GM06990 (cell line): Measurements from ENCODE around the gene KNOP1.
"Not testable (repeated sequence)": the region's sequence is repeated elsewhere in the genome, so short reads cannot be mapped to it uniquely, and the experiment has no call there.

Experiments
- DNase-seq: peaks from one replicate; pipeline ENCODE4 v3.0.0-alpha.2; 2011; ENCODE audit not compliant: insufficient read length; ENCODE audit errors: extremely low read depth
- H3K27me3 ChIP-seq: replicated peaks from 2 replicates; pipeline ENCODE4 v1.6.0; 2011; ENCODE audit warnings: low read length; ENCODE audit not compliant: control insufficient read depth, insufficient read depth
- H3K36me3 ChIP-seq: 2 replicates; pipeline ENCODE4 v1.5.1; 2011; ENCODE audit warnings: low read length; ENCODE audit not compliant: control insufficient read depth, insufficient read depth
- H3K4me3 ChIP-seq: replicated peaks from 2 replicates; pipeline ENCODE4 v1.5.1; 2011; ENCODE audit warnings: low read depth, mild to moderate bottlenecking, control low read depth, low read length
- TF ChIP-seq, protein P1 (sequence below): IDR thresholded peaks from 2 replicates; pipeline ENCODE4 v1.5.1; 2011; ENCODE audit warnings: low read length, control low read depth, mild to moderate bottlenecking, inconsistent platforms; ENCODE audit not compliant: insufficient read depth, poor library complexity, severe bottlenecking

KNOP1 gene

GRCh38 chr16:19683453-19684236 is 34.4 kb downstream of the KNOP1 start:
- TF ChIP-seq, protein P1, sequence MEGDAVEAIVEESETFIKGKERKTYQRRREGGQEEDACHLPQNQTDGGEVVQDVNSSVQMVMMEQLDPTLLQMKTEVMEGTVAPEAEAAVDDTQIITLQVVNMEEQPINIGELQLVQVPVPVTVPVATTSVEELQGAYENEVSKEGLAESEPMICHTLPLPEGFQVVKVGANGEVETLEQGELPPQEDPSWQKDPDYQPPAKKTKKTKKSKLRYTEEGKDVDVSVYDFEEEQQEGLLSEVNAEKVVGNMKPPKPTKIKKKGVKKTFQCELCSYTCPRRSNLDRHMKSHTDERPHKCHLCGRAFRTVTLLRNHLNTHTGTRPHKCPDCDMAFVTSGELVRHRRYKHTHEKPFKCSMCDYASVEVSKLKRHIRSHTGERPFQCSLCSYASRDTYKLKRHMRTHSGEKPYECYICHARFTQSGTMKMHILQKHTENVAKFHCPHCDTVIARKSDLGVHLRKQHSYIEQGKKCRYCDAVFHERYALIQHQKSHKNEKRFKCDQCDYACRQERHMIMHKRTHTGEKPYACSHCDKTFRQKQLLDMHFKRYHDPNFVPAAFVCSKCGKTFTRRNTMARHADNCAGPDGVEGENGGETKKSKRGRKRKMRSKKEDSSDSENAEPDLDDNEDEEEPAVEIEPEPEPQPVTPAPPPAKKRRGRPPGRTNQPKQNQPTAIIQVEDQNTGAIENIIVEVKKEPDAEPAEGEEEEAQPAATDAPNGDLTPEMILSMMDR, result no peak
- H3K27me3 ChIP-seq, result no peaks in the 10 kb centered on the region
- H3K36me3 ChIP-seq, result peaks cover 16% of the 10 kb centered on the region
- no peak for DNase-seq
- no peak overlapping the region for H3K4me3 ChIP-seq

GRCh38 chr16:19681637-19682036 is 36.4 kb downstream of the KNOP1 start:
- TF ChIP-seq, protein P1, result no peak
- Histone ChIP-seq H3K27me3 (no peaks in the 10 kb centered on the region), H3K36me3 (peaks cover 13% of the 10 kb centered on the region), H3K4me3 (no peak overlapping the region)
- no peak for DNase-seq

DNA sequence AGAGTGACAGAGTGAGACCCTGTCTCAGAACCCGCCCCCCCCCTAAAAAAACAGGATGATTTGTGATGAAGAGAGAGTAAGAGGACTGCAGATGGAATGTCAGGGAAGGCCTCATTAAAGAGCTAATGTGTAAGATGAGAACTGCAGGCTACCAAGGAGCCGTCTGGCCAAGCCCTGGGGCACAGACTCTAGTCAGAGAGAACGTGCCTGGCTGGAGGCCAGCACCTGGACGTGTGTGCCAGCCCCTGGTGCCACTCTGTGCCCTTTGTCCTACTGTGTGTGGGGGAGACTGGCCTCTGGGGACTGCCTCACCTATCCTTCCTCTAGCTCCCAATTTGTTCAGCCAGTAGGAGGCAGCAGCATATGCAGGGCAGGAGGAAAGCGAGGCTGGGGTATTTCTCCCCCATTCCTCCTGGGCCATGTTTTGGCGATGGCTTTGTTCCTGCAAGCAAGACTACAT is 37.1 kb downstream of the KNOP1 start:
- peaks cover 13% of the 10 kb centered on the region for H3K36me3 ChIP-seq
- TF ChIP-seq, protein P1, result no peak
- DNase-seq, result no peak

GRCh38 chr16:19679281-19679680 is 38.7 kb downstream of the KNOP1 start:
- H3K36me3 ChIP-seq, H3K27me3 ChIP-seq, DNase-seq, H3K4me3 ChIP-seq: not testable (repeated sequence)

More for the DNA sequence above, 37.1 kb downstream of the KNOP1 start:
- H3K27me3 ChIP-seq, result no peaks in the 10 kb centered on the region
- no peak overlapping the region for H3K4me3 ChIP-seq

DNA sequence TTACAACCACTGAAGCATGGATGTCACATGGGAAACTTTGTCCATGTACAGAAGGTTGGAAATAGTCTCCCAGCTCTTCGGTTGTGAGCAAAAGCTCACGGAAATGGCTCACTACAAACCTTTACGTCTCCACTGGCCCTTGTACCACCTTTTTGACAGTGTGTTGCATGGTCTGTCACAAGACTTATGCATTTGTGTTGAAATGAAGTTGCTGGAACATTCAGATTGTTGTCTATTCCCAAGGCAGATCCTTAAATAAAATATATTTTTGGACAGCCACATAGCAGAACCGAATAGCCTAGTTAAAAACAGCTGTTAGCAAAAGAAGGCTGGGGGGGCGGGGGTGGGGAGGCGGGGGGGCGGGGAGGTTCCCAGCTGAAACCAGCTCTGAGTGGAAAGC is 39.2 kb downstream of the KNOP1 start:
- DNase-seq, result no peak
- Histone ChIP-seq H3K36me3 (peaks cover 5% of the 10 kb centered on the region), H3K4me3 (no peak overlapping the region), H3K27me3 (no peaks in the 10 kb centered on the region)
- TF ChIP-seq, protein P1, result no peak

- no peak for DNase-seq
- no peaks in the 10 kb centered on the region for H3K27me3 ChIP-seq
- TF ChIP-seq, protein P1, result no peak
- H3K36me3 ChIP-seq, result peaks cover 4% of the 10 kb centered on the region
- H3K4me3 ChIP-seq, result no peak overlapping the region
Observed at GRCh38 chr16:19677402-19677801, 40.6 kb downstream of the KNOP1 start.
